ENCODE measurements around the gene ELOVL4.

ELOVL4 gene

GRCh38 chr6:79985128-79985527, 37.8 kb upstream of the ELOVL4 start:
- Histone ChIP-seq H3K4me1 (ENCODE audit: low read length) (no peaks in the 10 kb centered on the region), H3K4me2 (ENCODE audit: low read length) (no peak overlapping the region), H3K9ac (ENCODE audit: low read length) (no peak overlapping the region), H3K9me3 (ENCODE audit: insufficient read depth, low read length) (no peaks in the 10 kb centered on the region), H3K79me2 (ENCODE audit: low read length) (no peaks in the 10 kb centered on the region), H3K27me3 (ENCODE audit: low read depth, low read length) (no peaks in the 10 kb centered on the region), H2AFZ (ENCODE audit: low read depth, low read length) (no peak overlapping the region), H3K4me3 (ENCODE audit: low read length) (no peak overlapping the region), H4K20me1 (ENCODE audit: insufficient read depth, low read length) (no peaks in the 10 kb centered on the region), H3K36me3 (replicated peaks; ENCODE audit: low read depth, low read length) (no peaks in the 10 kb centered on the region), H3K27ac (ENCODE audit: low read length) (no peak overlapping the region)
- TF ChIP-seq CTCF (IDR thresholded peaks at IDR 0.05; ENCODE audit: low read depth, low read length): no peak
- no peak for TF ChIP-seq EZH2phosphoT487 (IDR thresholded peaks at IDR 0.05; ENCODE audit: low read depth)

GRCh38 chr6:79984261-79984660, 36.9 kb upstream of the ELOVL4 start:
- Histone ChIP-seq H3K36me3 (replicated peaks; ENCODE audit: low read depth, low read length) (no peaks in the 10 kb centered on the region), H3K27ac (ENCODE audit: low read length) (no peak overlapping the region), H3K4me1 (ENCODE audit: low read length) (no peaks in the 10 kb centered on the region), H3K9me3 (ENCODE audit: insufficient read depth, low read length) (no peaks in the 10 kb centered on the region), H3K4me3 (ENCODE audit: low read length) (no peak overlapping the region), H2AFZ (ENCODE audit: low read depth, low read length) (no peak overlapping the region), H3K79me2 (ENCODE audit: low read length) (no peaks in the 10 kb centered on the region), H4K20me1 (ENCODE audit: insufficient read depth, low read length) (no peaks in the 10 kb centered on the region), H3K9ac (ENCODE audit: low read length) (no peak overlapping the region), H3K4me2 (ENCODE audit: low read length) (no peak overlapping the region), H3K27me3 (ENCODE audit: low read depth, low read length) (no peaks in the 10 kb centered on the region)
- TF ChIP-seq EZH2phosphoT487 (IDR thresholded peaks at IDR 0.05; ENCODE audit: low read depth) (no peak), CTCF (IDR thresholded peaks at IDR 0.05; ENCODE audit: low read depth, low read length) (peak; percentile 29; the same call in 1 of the 2 replicates)

- Histone ChIP-seq H3K36me3 (replicated peaks; ENCODE audit: low read depth, low read length) (no peaks in the 10 kb centered on the region), H3K27me3 (ENCODE audit: low read depth, low read length) (no peaks in the 10 kb centered on the region), H3K4me2 (ENCODE audit: low read length) (no peak overlapping the region), H3K4me1 (ENCODE audit: low read length) (no peaks in the 10 kb centered on the region), H2AFZ (ENCODE audit: low read depth, low read length) (no peak overlapping the region), H3K4me3 (ENCODE audit: low read length) (no peak overlapping the region), H3K9me3 (ENCODE audit: insufficient read depth, low read length) (no peaks in the 10 kb centered on the region), H3K79me2 (ENCODE audit: low read length) (no peaks in the 10 kb centered on the region), H4K20me1 (ENCODE audit: insufficient read depth, low read length) (no peaks in the 10 kb centered on the region), H3K9ac (ENCODE audit: low read length) (no peak overlapping the region), H3K27ac (ENCODE audit: low read length) (no peak overlapping the region)
- TF ChIP-seq CTCF (IDR thresholded peaks at IDR 0.05; ENCODE audit: low read depth, low read length) (no peak), EZH2phosphoT487 (IDR thresholded peaks at IDR 0.05; ENCODE audit: low read depth) (no peak)
Measured at GRCh38 chr6:79981652-79982051, 34.3 kb upstream of the ELOVL4 start.

- Histone ChIP-seq H4K20me1 (ENCODE audit: insufficient read depth, low read length) (no peaks in the 10 kb centered on the region), H3K9me3 (ENCODE audit: insufficient read depth, low read length) (peaks cover 4% of the 10 kb centered on the region; the same call in 1 of the 2 replicates)
Measured at GRCh38 chr6:79971193-79971592, 23.8 kb upstream of the ELOVL4 start.

More at GRCh38 chr6:79971193-79971592, 23.8 kb upstream of the ELOVL4 start:
- no peaks in the 10 kb centered on the region for H3K27me3 ChIP-seq (ENCODE audit: low read depth, low read length)
- H3K9ac ChIP-seq (ENCODE audit: low read length): no peak overlapping the region
- H3K4me1 ChIP-seq (ENCODE audit: low read length): no peaks in the 10 kb centered on the region; the same call in 1 of the 2 replicates
- H3K27ac ChIP-seq (ENCODE audit: low read length): no peak overlapping the region
- no peak overlapping the region for H2AFZ ChIP-seq (ENCODE audit: low read depth, low read length)
- no peak overlapping the region for H3K4me3 ChIP-seq (ENCODE audit: low read length)
- H3K36me3 ChIP-seq (replicated peaks; ENCODE audit: low read depth, low read length): no peaks in the 10 kb centered on the region
- TF ChIP-seq CTCF (IDR thresholded peaks at IDR 0.05; ENCODE audit: low read depth, low read length): no peak
- no peak for TF ChIP-seq EZH2phosphoT487 (IDR thresholded peaks at IDR 0.05; ENCODE audit: low read depth)
- no peak overlapping the region for H3K4me2 ChIP-seq (ENCODE audit: low read length)
- no peaks in the 10 kb centered on the region for H3K79me2 ChIP-seq (ENCODE audit: low read length)
